ENCODE results near the gene SLC39A12. TPM values are rescaled to one million over a fixed set of nuclear protein-coding genes. Genes with fewer than 3 reads are reported as not detected.

The SLC39A12 gene
- total and polyA plus RNA-seq, 2 of the 4 experiments (the other 2 are of a cell fraction), result not detected

DNA sequence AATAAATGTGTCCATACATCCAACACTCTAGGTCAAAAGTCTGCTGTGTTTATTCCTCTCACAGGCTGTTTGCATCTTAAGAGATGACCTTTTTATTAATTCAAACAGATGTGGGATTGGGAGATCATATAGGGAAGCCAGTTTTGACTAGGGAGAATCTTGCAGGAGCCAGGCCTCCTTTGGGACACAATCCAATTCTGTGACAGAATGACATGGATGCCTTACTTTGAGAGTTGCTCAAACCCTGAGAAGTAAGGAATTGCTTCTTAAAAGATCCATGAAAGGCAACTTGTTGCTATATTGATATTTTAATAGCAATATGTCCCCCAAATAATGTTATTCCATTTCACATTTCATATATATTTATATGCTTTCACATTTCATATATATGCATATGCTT lies 135.0 kb downstream of the SLC39A12 start:
- no peak overlapping the region for H3K23ac ChIP-seq (ENCODE audit: low read depth, low read length)
- DNase-seq (no peak), ATAC-seq (ENCODE audit: low read depth) (no peak)
- no peaks in the 10 kb centered on the region for H3K9me1 ChIP-seq (ENCODE audit: insufficient read depth, low read length)
- H3K4me1 ChIP-seq (ENCODE audit: control insufficient read depth, insufficient read depth, low read length), result no peaks in the 10 kb centered on the region; the same call in 1 of the 2 replicates
- no peaks in the 10 kb centered on the region for H3K9me3 ChIP-seq (ENCODE audit: control insufficient read depth, insufficient read depth, low read length)
- H4K5ac ChIP-seq (ENCODE audit: low read depth, low read length), result no peak overlapping the region
- no peak overlapping the region for H4K8ac ChIP-seq (ENCODE audit: low read depth in 2 of 2, low read length in 2 of 2)
- no peak overlapping the region for H2BK15ac ChIP-seq (ENCODE audit: low read depth, low read length)
- H3K56ac ChIP-seq (ENCODE audit: extremely low read depth, insufficient read depth, low read length), result no peak overlapping the region
- ChIA-PET CTCF (no interaction called here), POLR2A (ENCODE audit: unreplicated experiment) (no interaction called here)
- no peak for TF ChIP-seq RFX5 (IDR thresholded peaks at IDR 0.05; ENCODE audit: low read depth, low read length)
- no peak for TF ChIP-seq MAFK (IDR thresholded peaks at IDR 0.05; ENCODE audit: low read depth, low read length)
- TF ChIP-seq MAZ (IDR thresholded peaks at IDR 0.05; ENCODE audit: borderline replicate concordance, low read depth, low read length), result no peak
- no peak for TF ChIP-seq ELK1 (IDR thresholded peaks at IDR 0.05; ENCODE audit: borderline replicate concordance, low read depth, low read length)
- no peak for TF ChIP-seq MXI1 (IDR thresholded peaks at IDR 0.05; ENCODE audit: borderline replicate concordance, low read depth, low read length)
- H2AFZ ChIP-seq (replicated peaks; ENCODE audit: low read length, poor library complexity), result no peak overlapping the region
- in situ Hi-C loops (cut with MboI; ENCODE audit: low sequenced_read_pairs), result no loop called here
- H2BK20ac ChIP-seq (ENCODE audit: low read depth, low read length), result no peak overlapping the region
- H3K4me2 ChIP-seq (ENCODE audit: low read depth, low read length), result no peak overlapping the region
- no peak overlapping the region for H2BK5ac ChIP-seq (ENCODE audit: low read depth, low read length, poor library complexity, severe bottlenecking)
- no peak overlapping the region for H2AK5ac ChIP-seq (ENCODE audit: low read depth, low read length)
- H2AK9ac ChIP-seq (replicated peaks; ENCODE audit: low read depth, low read length, poor library complexity), result no peak overlapping the region
- H3K27me3 ChIP-seq (ENCODE audit: control insufficient read depth, insufficient read depth, low read length), result peaks cover 28% of the 10 kb centered on the region
- no peak overlapping the region for H3K14ac ChIP-seq (replicated peaks; ENCODE audit: low read depth, low read length)
- H4K91ac ChIP-seq (ENCODE audit: insufficient read depth, low read depth, low read length), result no peak overlapping the region
- no TSS peak for BruUV-seq (replicated peaks)
- no peaks in the 10 kb centered on the region for H3K79me1 ChIP-seq (ENCODE audit: low read depth in 1 of 2, low read length in 2 of 2)
- dilution Hi-C loops (cut with HindIII; ENCODE audit: low sequenced_read_pairs, unreplicated experiment), result no loop called here
- no peak overlapping the region for H3K9ac ChIP-seq (ENCODE audit: low read depth, low read length)
- no peaks in the 10 kb centered on the region for H4K20me1 ChIP-seq (ENCODE audit: insufficient read depth, low read length)
- H3K36me3 ChIP-seq (ENCODE audit: control insufficient read depth, insufficient read depth, low read length), result no peaks in the 10 kb centered on the region
- intact Hi-C loops (cut with micrococcal nuclease), result no loop called here
- H3K27ac ChIP-seq (ENCODE audit: insufficient read depth, low read length), result no peak overlapping the region
- H3K4ac ChIP-seq (ENCODE audit: low read depth, low read length), result no peak overlapping the region
- H3K4me3 ChIP-seq (ENCODE audit: insufficient read depth, low read depth, low read length), result no peak overlapping the region
- H2BK120ac ChIP-seq (ENCODE audit: low read depth, low read length), result no peak overlapping the region
- H3K18ac ChIP-seq (ENCODE audit: low read depth, low read length), result no peak overlapping the region
